NCI-H510A treated with DMSO at 0.1 percent for 48 hours (cell line): Measurements from ENCODE around the gene ARAP3.

ENCODE experiments used
- DNase-seq: peaks from one replicate; lab custom pipeline; 2025; lab: John Stamatoyannopoulos, UW

ARAP3 gene

DNA sequence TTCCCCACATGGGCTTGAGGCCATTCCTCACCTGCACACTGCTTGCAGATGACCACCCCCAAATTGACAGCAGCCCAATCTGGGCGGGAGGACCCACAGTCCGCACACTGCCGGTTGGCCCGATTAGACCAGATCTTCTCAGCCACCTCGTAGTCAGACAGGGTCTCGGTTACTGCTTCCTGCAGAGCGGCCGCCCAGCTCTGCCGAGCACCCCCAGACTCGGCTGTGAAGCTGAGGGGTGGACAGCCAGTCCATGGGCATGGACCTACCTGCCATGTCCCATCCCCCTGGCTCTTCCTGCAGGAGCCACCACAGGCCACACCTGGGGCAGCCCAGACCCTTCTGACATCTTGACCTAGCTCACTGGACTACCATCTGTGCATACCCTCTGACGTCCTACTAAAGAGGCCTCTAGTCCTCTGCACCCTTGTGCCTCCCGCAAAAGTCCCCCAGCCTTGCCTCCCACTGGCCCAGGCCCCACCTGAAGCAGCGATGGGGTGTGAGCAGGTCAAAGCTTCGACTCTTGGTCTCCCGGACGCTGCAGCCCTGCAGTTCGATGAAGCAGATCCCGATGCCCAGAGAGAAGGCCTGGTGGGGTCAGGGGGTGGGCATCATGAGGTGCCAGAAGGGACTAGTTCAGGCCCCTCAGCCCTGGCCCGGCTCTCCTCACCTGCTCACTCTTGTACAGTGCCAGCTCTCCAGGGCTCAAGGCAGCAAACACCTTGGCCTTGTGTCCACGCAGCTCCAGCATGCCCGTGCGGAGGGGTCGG lies 9.8 kb downstream of the ARAP3 start:
- DNase-seq = no peak

GRCh38 chr5:141669520-141669919 lies 12.5 kb downstream of the ARAP3 start:
- DNase-seq = no peak

- no peak for DNase-seq
These were observed 13.3 kb downstream of the ARAP3 start for GRCh38 chr5:141668601-141669265.

- DNase-seq = no peak
These were observed 15.8 kb downstream of the ARAP3 start for GRCh38 chr5:141665995-141666940.

- DNase-seq = peak; percentile 14
These were observed 17.1 kb downstream of the ARAP3 start for GRCh38 chr5:141664733-141665461.

DNA sequence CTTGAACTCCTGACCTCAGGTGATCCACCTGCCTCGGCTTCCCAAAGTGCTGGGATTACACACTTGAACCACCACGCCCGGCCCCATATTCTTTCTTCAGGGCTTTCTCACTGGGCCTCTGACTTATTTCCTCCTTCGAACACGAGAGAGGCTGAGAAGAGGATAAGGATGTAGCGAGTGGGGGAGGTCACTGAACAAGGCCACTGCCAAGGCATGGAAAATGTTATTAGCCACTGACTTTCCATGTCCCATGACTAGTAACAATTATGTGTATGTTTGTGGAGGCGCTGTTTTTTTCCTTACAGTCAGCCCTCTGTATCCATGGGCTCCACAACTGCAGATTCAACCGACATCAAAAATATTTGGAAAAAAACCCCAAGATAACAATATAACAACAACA lies 18.5 kb downstream of the ARAP3 start:
- DNase-seq = no peak

- no peak for DNase-seq
These were observed 20.0 kb downstream of the ARAP3 start for GRCh38 chr5:141662028-141662427.

- DNase-seq = no peak
These were observed 24.0 kb downstream of the ARAP3 start for GRCh38 chr5:141657937-141658545.

GRCh38 chr5:141657404-141657803 lies 24.6 kb downstream of the ARAP3 start:
- no peak for DNase-seq

DNA sequence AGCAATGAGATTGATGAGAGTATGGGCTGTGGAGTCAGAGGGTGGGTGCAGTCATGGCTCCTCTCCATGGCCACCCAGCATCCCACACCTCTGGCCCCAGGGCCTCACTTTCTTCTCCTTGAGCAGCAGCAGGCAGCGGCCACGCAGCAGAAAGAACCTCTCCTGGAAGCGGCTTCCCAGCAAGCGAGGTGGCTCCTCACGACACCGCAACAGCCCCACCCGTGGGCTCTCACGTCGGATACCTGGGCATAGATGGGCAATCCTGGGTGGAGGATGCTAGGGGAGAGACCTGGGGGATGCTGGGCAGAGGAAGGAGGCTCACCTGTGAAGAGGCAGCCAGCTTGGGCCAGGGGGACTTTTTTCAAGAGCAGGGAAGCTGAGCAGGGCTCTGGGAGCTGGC lies 25.6 kb downstream of the ARAP3 start:
- no peak for DNase-seq

- no peak for DNase-seq
These were observed 27.0 kb downstream of the ARAP3 start for GRCh38 chr5:141655020-141655419.

DNA sequence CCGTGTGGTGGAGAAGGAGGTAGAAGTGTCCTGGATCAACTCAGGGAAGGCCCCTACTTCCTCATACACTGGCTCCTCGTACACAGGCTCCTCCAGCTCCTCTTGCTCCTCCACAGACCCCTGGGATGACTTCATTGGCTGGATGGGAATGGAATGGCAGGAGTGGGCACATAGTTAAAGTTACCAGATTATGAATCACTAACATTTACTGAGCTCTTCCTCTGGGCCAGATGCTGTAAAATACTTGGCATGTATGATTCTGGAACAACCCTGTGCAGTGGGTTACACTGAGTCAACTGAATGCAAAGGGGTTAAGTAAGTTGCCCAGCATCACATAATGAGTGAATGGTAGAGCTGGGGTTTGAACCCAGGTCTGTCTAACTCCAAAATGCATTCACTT lies 27.7 kb downstream of the ARAP3 start:
- no peak for DNase-seq

DNA sequence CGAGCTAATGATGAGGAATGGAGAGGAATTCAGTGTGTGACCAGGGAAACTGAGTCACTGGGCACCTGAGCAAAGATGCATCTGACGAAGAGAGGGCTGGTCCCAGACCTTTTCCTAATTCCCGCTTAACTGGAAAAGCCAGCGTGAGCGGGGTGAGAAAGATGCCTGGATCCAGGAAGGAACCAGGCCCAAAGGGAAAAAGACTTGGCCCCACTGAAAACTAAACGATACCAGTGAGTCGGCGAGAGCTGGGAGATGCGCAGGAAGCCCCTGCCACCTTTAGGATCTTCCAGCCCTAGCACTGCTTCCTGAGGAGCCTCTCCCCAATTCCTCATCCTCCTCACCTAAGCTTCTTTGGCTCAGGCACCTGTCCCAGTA lies 30.3 kb downstream of the ARAP3 start:
- no peak for DNase-seq

DNA sequence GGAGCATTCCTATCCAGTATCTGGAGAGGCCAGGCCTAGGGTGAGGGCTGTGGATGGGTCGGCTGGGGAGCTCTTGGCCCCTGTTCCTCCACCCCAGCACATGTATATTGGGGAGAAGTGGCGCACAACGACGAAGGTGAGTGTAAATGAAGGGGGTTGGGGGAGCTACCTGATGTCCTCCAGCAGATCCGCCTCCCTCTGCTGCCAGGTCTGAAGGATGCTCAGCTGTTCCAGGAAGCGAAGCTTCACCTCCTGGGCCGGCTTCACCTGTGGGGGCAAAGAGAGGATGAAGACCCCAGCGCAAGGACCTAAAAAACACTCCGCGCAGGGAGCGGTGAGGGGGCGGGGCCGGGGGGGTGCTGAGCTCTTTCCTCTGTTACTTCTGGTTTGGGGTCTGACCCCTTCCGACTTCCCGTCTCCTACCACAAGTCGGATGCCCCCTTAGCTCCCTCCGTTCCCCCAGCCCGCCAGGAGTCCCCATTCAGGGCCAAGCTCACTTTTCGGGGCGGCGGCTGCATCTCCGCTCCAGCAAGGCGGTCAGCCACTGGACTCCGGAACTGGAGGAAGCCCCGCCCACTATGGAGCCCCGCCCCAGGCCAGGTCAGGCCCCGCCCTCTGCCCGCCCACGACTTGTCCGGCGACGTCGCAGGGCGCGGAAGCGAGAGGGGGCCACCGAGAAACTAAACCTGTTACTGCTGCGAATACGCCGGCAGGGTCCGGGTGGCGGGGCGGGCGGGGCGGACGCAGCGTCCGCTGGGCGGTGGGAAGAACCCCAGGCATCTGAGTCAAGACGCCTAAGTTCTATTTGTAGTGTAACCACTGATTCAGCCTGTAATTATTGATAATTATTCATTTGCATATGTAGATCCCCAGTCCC lies 30.9 kb downstream of the ARAP3 start, which contains the start of gene FCHSD1:
Gene FCHSD1 (minus strand): TSS at position 568 of the 877 bp plus-strand sequence. CDS start 50 bp downstream, at position 518.
- no peak for DNase-seq

GRCh38 chr5:141649972-141650371 lies 32.1 kb downstream of the ARAP3 start:
- no peak for DNase-seq

- no peak for DNase-seq
These were observed 32.9 kb downstream of the ARAP3 start for GRCh38 chr5:141649056-141649688.

- no peak for DNase-seq
These were observed 34.2 kb downstream of the ARAP3 start for GRCh38 chr5:141647851-141648250.

GRCh38 chr5:141647242-141647641 lies 34.8 kb downstream of the ARAP3 start:
- DNase-seq = no peak

DNA sequence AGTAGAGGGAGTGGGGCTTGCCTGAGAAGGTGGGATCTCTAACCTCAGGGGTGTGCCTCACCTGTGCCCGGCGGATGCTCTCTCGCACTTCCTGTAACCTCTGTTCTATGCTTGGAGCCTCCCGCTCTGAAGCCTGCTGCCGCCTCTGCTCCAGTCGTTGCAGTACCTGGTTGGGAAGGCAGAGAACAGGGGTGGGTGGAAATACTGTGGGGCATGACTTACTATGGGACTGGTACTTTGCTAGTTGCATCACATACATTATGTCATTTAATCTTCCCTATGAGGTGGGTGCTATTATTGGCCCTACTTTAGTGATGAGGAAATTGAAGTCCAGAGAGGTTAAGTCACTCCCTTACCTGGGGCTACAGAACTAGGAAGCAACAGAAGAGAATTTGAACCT lies 36.0 kb downstream of the ARAP3 start:
- no peak for DNase-seq
